ENCODE results near the gene GALNTL6.

DNA sequence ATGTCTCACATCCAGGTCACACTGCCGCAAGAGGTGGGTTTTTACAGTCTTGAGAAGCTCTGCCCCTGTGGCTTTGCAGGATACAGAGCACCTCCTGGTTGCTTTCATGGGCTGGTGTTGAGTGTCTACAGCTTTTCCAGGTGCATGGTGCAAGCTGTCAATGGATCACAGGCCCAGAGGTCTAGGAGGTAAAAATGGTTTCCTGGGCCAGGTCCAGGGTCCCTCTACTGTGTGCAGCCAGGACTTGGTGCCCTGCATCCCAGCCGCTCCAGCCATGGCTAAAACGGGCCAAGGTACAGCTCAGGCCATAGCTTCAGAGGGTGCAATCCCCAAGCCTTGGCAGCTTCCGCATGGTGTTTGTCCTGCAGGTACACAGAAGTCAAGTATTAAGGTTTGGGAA, 921.4 kb downstream of the GALNTL6 start:
- TF ChIP-seq, protein P1, sequence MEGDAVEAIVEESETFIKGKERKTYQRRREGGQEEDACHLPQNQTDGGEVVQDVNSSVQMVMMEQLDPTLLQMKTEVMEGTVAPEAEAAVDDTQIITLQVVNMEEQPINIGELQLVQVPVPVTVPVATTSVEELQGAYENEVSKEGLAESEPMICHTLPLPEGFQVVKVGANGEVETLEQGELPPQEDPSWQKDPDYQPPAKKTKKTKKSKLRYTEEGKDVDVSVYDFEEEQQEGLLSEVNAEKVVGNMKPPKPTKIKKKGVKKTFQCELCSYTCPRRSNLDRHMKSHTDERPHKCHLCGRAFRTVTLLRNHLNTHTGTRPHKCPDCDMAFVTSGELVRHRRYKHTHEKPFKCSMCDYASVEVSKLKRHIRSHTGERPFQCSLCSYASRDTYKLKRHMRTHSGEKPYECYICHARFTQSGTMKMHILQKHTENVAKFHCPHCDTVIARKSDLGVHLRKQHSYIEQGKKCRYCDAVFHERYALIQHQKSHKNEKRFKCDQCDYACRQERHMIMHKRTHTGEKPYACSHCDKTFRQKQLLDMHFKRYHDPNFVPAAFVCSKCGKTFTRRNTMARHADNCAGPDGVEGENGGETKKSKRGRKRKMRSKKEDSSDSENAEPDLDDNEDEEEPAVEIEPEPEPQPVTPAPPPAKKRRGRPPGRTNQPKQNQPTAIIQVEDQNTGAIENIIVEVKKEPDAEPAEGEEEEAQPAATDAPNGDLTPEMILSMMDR (IDR thresholded peaks at IDR 0.05), result no peak
- TF ChIP-seq POLR2A (IDR thresholded peaks at IDR 0.05), result no peak

Measured in lower leg skin (tissue), 3 donors.